ENCODE measurements around the gene HECTD3.
"Not testable (repeated sequence)": the region's sequence is repeated elsewhere in the genome, so short reads cannot be mapped to it uniquely, and the experiment has no call there.

HECTD3 gene

DNA sequence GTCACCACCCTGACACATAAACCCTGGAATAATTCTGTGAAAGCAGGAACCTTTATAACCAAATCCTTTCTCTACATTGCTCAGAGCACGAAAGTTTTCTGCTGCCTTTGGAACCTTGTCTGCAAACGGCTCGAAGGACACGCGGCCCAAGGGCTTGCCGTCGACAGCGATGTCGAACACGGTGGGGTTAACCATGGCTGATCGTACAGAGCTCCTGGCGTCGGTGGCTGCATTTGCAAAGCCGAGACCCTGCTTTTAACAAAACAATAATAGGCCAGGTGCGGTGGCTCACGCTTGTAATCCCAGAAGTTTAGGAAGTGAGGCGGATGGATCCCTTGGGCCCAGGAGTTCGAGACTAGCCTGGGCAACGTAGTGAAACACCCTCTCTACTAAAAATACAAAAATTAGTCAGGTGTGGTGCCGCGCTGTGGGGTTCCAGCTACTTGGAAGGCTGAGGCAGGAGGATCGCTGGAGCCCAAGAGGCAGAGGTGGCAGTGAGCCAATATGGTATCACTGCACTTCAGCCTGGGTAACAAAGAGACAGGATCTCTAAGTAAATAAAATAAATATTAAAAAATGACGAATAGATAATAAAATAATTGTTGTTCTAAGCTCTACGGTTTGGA is 22.5 kb downstream of the HECTD3 start:
- no peak for DNase-seq (ENCODE audit: low read depth)

DNA sequence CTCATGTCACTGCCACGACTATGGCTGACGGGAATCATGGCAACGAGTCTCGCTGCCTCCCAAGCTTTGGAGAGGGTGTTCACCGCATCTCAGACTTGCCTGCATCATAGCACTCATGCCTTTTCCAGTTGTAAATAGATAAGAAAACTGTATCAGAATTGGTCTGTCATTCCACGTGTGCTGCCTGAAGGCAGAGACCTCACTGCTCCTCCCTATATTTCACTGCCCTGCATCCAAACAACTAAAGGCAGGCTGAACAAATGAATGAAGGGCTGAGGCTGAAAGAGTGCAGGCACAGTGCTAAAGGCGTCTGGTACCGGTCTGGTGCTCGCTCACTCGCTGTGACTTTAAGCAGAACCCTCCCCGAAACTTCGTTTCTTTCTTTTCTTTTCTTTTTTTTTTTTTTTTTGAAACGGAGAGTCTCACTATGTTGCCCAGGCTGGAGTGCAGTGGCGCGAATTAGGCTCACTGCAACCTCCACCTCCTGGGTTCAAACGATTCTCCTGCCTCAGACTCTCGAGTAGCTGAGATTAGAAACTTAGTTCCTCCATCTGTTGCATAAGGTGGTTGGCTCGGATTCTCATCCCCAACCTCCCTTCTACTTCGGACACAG is 25.3 kb downstream of the HECTD3 start:
- no peak for DNase-seq (ENCODE audit: low read depth)

DNA sequence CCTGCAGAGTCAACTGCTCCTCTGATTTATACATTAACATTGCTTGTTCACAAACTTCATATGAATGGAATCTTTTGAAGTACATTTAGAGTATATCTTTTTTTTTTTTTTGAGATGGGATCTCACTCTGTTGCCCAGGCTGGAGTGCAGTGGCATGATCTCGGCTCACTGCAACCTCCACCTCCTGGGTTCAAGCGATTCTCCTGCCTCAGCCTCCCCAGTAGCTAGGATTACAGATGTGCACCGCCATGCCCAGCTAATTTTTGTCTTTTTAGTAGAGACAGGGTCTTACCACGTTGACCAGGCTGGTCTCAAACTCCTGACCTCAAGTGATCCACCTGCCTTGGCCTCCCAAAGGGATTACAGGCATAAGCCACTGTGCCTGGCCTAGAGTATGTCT is 33.8 kb downstream of the HECTD3 start:
- DNase-seq (ENCODE audit: low read depth): not testable (repeated sequence)

DNA sequence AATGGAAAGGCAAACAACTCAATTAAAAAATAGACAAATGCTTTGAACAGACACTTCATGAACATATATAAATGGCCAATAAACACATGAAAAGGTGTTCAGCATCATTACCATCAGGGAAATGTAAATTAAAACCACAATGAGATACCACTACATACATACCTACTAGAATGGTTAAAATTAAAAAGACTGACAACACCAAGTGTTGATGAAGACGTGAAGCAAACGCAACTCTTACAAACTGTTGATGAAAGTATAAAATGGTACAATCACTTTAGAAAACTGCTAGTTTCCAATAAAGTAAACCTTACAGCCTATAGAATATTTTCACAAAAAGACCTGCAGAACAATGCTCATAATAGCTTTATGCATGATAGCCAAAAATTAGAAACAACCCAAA is 34.9 kb downstream of the HECTD3 start:
- DNase-seq (ENCODE audit: low read depth): no peak

DNA sequence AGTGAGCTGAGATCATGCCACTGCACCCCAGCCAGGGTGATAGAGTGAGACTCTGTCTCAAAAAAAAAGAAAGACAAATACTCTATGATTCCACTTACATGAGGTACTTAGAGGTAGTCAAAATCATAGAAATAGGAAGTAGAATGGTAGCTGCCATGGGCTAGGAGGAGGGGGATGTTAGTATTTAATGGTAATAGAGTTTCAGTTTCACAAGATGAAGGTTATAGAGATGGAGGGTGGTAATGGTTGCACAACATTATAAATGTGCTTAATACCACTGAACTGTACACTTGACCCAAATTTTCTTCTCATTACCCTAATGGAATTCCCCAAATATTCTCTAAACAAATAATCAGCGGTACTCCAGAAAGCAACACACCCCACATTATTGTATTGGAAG is 37.5 kb downstream of the HECTD3 start:
- DNase-seq (ENCODE audit: low read depth): no peak

DNA sequence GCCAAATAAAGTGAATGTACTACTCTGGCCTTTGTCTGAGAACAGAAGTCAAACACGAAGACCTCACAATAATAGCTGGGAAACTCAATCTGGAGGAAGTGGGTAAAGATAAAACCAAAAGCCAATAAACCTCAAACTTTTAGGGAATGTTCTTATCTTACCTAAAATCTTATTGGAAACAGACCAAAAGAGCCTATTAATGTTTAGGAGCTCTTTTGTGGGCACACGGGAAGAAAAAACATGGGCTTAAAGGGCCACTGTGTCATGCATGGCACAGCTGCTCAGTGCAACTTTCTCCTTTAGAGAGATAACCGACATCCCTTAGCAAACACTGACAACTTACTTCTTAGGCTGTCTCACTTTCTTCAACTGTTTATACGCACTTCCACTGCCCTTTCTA is 40.8 kb downstream of the HECTD3 start:
- DNase-seq (ENCODE audit: low read depth): no peak

DNA sequence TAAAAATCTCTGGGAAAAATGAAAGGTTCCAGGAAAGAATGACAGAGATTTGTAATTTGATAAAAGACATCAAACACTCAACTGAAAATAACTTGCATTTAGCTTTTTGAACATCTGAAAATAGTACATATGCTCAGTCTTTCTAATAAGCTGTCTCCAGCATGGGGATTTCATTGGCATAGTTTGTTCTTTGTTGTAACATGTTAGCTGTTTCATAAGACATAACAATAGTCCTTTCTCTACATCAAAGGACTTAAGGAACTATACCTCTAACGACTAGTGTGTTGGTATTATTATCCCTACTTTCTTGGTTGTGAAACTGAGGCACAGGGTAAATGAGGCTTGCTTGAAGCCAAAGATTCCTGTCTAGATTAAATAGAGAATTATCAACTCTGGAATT is 46.7 kb downstream of the HECTD3 start:
- no peak for DNase-seq (ENCODE audit: low read depth)

DNA sequence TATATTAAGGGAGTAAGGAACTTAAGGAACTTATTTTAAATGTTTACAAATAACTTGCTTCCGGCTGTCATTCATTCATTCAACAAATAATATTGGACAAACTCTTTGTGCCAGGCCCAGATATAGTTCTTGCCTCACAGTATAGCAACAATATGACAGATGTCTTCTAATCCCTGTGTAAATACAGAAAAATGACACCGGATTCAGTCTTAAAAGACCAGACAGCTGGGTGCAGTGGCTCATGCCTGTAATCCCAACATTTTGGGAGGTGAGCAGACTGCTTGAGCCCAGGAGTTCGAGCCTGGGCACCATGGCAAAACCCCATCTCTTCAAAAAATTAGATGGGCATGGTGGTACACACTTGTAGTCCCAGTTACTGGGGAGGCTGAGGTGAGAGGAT is 48.4 kb downstream of the HECTD3 start:
- DNase-seq (ENCODE audit: low read depth): no peak

DNA sequence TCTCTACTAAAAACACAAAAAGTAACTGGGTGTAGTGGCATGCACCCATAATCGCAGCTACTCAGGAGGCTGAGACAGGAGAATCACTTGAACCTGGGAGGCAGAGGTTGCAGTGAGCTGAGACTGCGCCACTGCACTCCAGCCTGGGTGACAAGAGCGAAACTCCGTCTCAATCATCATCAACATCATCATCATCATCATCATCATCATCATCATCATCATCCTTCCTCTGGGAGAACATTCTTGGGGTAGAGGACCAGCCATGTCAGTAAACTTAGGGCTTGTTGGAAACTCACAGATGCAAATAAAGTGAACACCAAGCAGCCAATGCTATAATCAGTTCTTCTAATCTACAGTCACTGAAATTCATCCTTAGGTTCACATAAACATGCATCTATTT is 49.1 kb downstream of the HECTD3 start:
- not testable (repeated sequence) for DNase-seq (ENCODE audit: low read depth)

DNA sequence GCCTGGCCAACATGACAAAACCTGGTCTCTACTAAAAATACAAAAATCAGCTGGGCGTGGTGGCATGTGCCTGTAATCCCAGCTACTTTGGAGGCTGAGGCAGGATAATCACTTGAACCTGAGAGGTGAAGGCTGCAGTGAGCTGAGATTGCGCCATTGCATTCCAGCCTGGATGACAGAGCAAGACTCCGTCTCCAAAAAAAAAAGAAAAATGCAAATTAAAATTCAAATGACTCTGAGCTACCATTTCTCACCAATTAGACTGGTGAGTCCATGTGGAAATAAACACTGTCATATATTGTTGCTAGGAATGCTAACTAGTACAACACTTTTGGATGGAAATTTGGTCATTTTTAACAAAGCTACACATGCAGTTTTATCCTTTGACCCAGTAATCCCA is 53.6 kb downstream of the HECTD3 start:
- DNase-seq (ENCODE audit: low read depth): not testable (repeated sequence)

DNA sequence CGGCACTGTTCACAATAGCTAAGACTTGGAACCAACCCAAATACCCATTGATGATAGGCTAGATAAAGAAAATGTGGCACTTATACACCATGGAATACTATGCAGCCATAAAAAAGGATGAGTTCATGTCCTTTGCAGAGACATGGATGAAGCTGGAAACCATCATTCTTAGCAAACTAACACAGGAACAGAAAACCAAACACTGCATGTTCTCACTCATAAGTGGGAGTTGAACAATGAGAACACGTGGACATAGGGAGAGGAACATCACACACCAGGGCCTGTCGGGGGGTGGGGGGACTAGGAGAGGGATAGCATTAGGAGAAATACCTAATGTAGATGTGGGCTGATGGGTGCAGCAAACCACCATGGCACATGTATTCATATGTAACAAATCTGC is 55.0 kb downstream of the HECTD3 start:
- DNase-seq (ENCODE audit: low read depth): not testable (repeated sequence)

All from stimulated activated CD4-positive, alpha-beta T cell treated with anti-CD3 and anti-CD28 coated beads, Interleukin-2, amount 100 ng/mL, for 4 hours (primary cell).